Mesendoderm (in vitro differentiated cells): ENCODE results near the gene ADGRD1.

Source experiments
- DNase-seq: peaks from one replicate; pipeline ENCODE4 v3.0.0; 2013
- H2AK5ac ChIP-seq: 2 replicates; pipeline ENCODE4 v1.6.1; 2013; ENCODE audit warnings: low read length, inconsistent platforms
- H2BK120ac ChIP-seq: 2 replicates; pipeline ENCODE4 v1.6.1; 2013; ENCODE audit warnings: low read depth, mild to moderate bottlenecking, low read length, moderate library complexity, mixed read lengths
- H2BK15ac ChIP-seq: replicated peaks from 2 replicates; pipeline ENCODE4 v1.6.1; 2013; ENCODE audit warnings: low read depth, mild to moderate bottlenecking, moderate library complexity
- H2BK5ac ChIP-seq: 2 replicates; pipeline ENCODE4 v1.6.1; 2013; ENCODE audit warnings: low read length, inconsistent platforms
- H3K18ac ChIP-seq: 2 replicates; pipeline ENCODE4 v1.6.1; 2013; ENCODE audit warnings: mild to moderate bottlenecking, low read length, mixed read lengths
- H3K23ac ChIP-seq: one replicate; pipeline ENCODE4 v1.6.1; 2013; ENCODE audit warnings: low read length
- H3K27ac ChIP-seq: 2 replicates; pipeline ENCODE4 v1.5.1; 2013; ENCODE audit warnings: low read depth, mild to moderate bottlenecking, inconsistent platforms, low read length, moderate library complexity
- H3K27me3 ChIP-seq: 2 replicates; pipeline ENCODE4 v1.6.1; 2013; ENCODE audit warnings: low read length, control low read depth, mild to moderate bottlenecking, inconsistent platforms; ENCODE audit not compliant: insufficient read depth, poor library complexity
- H3K36me3 ChIP-seq: 2 replicates; pipeline ENCODE4 v1.6.1; 2013; ENCODE audit warnings: low read length, inconsistent platforms; ENCODE audit not compliant: control insufficient read depth, insufficient read depth
- H3K4ac ChIP-seq: one replicate; pipeline ENCODE4 v1.6.1; 2013; ENCODE audit warnings: low read depth, mild to moderate bottlenecking, low read length, moderate library complexity
- H3K4me1 ChIP-seq: 2 replicates; pipeline ENCODE4 v1.6.1; 2013; ENCODE audit warnings: low read depth, low read length, inconsistent platforms; ENCODE audit not compliant: control insufficient read depth
- H3K4me2 ChIP-seq: 2 replicates; pipeline ENCODE4 v1.6.1; 2013; ENCODE audit warnings: low read length
- H3K4me3 ChIP-seq: 2 replicates; pipeline ENCODE4 v1.5.1; 2013; ENCODE audit warnings: mild to moderate bottlenecking, low read length
- H3K56ac ChIP-seq: one replicate; pipeline ENCODE4 v1.6.1; 2013; ENCODE audit warnings: low read length
- H3K79me1 ChIP-seq: 2 replicates; pipeline ENCODE4 v1.6.1; 2013; ENCODE audit warnings: low read length, inconsistent platforms
- H3K79me2 ChIP-seq: 2 replicates; pipeline ENCODE4 v1.6.1; 2013; ENCODE audit warnings: mild to moderate bottlenecking, low read length; ENCODE audit not compliant: control insufficient read depth, insufficient read depth
- H3K9ac ChIP-seq: 2 replicates; pipeline ENCODE4 v1.6.1; 2013; ENCODE audit warnings: low read length, inconsistent platforms
- H4K5ac ChIP-seq: one replicate; pipeline ENCODE4 v1.6.1; 2013; ENCODE audit warnings: low read length
- H4K8ac ChIP-seq: one replicate; pipeline ENCODE4 v1.6.1; 2013; ENCODE audit warnings: low read depth, mild to moderate bottlenecking, control low read depth, low read length, moderate library complexity
- WGBS: extraction: QIAGEN DNeasy Blood & Tissue Kit; methylation state at CpG from one replicate; pipeline ENCODE4 v1.1.7; 2013; ENCODE audit warnings: low lambda C conversion rate, missing lambda C conversion rate; ENCODE audit not compliant: insufficient coverage; ENCODE audit errors: extremely low coverage; 5-methylcytosine and 5-hydroxymethylcytosine counted together

Gene ADGRD1

GRCh38 chr12:131051155-131051473 is 97.4 kb downstream of the ADGRD1 start:
- Histone ChIP-seq H3K9ac (no peak overlapping the region), H3K79me2 (no peaks in the 10 kb centered on the region), H3K18ac (no peak overlapping the region), H3K23ac (no peak overlapping the region), H3K4me1 (no peaks in the 10 kb centered on the region), H2BK120ac (no peak overlapping the region), H3K4me3 (no peak overlapping the region), H3K27ac (no peak overlapping the region), H3K79me1 (no peaks in the 10 kb centered on the region), H4K8ac (no peak overlapping the region), H3K27me3 (no peaks in the 10 kb centered on the region), H3K4me2 (no peak overlapping the region), H3K36me3 (no peaks in the 10 kb centered on the region), H4K5ac (no peak overlapping the region), H3K56ac (no peak overlapping the region), H3K4ac (no peak overlapping the region), H2BK5ac (no peak overlapping the region), H2AK5ac (no peak overlapping the region), H2BK15ac (no peak overlapping the region)
- WGBS = no CpG with 5 or more reads among the region's 4 CpGs
- no peak for DNase-seq

- Histone ChIP-seq H3K4ac (no peak overlapping the region), H3K18ac (no peak overlapping the region), H2BK5ac (no peak overlapping the region), H3K27me3 (no peaks in the 10 kb centered on the region), H3K4me2 (no peak overlapping the region), H2BK120ac (no peak overlapping the region), H3K56ac (no peak overlapping the region), H4K8ac (no peak overlapping the region), H3K4me3 (no peak overlapping the region), H2BK15ac (no peak overlapping the region), H4K5ac (no peak overlapping the region), H3K4me1 (no peaks in the 10 kb centered on the region), H2AK5ac (no peak overlapping the region), H3K9ac (no peak overlapping the region), H3K27ac (no peak overlapping the region), H3K36me3 (no peaks in the 10 kb centered on the region), H3K79me2 (no peaks in the 10 kb centered on the region), H3K79me1 (no peaks in the 10 kb centered on the region), H3K23ac (no peak overlapping the region)
- DNase-seq = no peak
- WGBS = no CpG with 5 or more reads among the region's 15 CpGs
Observed at GRCh38 chr12:131052063-131052781, 98.5 kb downstream of the ADGRD1 start.

- H3K4me3 ChIP-seq = no peak overlapping the region
- H3K9ac ChIP-seq = no peak overlapping the region
- no peak overlapping the region for H3K56ac ChIP-seq
- H4K5ac ChIP-seq = no peak overlapping the region
- no CpG with 5 or more reads among the region's 5 CpGs for WGBS
- H3K27ac ChIP-seq = no peak overlapping the region
- H3K36me3 ChIP-seq = no peaks in the 10 kb centered on the region
- H3K4me2 ChIP-seq = no peak overlapping the region
- no peak overlapping the region for H2BK5ac ChIP-seq
- H2AK5ac ChIP-seq = no peak overlapping the region
- DNase-seq = no peak
- no peak overlapping the region for H3K4ac ChIP-seq
- H2BK120ac ChIP-seq = no peak overlapping the region
- H3K18ac ChIP-seq = no peak overlapping the region
- H2BK15ac ChIP-seq = no peak overlapping the region
- no peak overlapping the region for H3K23ac ChIP-seq
- no peaks in the 10 kb centered on the region for H3K79me2 ChIP-seq
- H3K79me1 ChIP-seq = no peaks in the 10 kb centered on the region
- no peaks in the 10 kb centered on the region for H3K27me3 ChIP-seq
- no peaks in the 10 kb centered on the region for H3K4me1 ChIP-seq
- no peak overlapping the region for H4K8ac ChIP-seq
Observed at GRCh38 chr12:131052929-131053328, 99.2 kb downstream of the ADGRD1 start.

- H4K5ac ChIP-seq = no peak overlapping the region
- no CpG with 5 or more reads among the region's 6 CpGs for WGBS
- H3K79me2 ChIP-seq = no peaks in the 10 kb centered on the region
- H2BK15ac ChIP-seq = no peak overlapping the region
- H4K8ac ChIP-seq = no peak overlapping the region
- no peak overlapping the region for H3K4me2 ChIP-seq
- no peak overlapping the region for H3K9ac ChIP-seq
- no peak overlapping the region for H2BK5ac ChIP-seq
- H3K4ac ChIP-seq = no peak overlapping the region
- no peak overlapping the region for H2BK120ac ChIP-seq
- H3K23ac ChIP-seq = no peak overlapping the region
- no peak overlapping the region for H3K4me3 ChIP-seq
- no peak overlapping the region for H2AK5ac ChIP-seq
- H3K18ac ChIP-seq = no peak overlapping the region
- H3K4me1 ChIP-seq = no peaks in the 10 kb centered on the region
- no peaks in the 10 kb centered on the region for H3K27me3 ChIP-seq
- no peak overlapping the region for H3K27ac ChIP-seq
- H3K79me1 ChIP-seq = no peaks in the 10 kb centered on the region
- no peak for DNase-seq
- H3K56ac ChIP-seq = no peak overlapping the region
- H3K36me3 ChIP-seq = no peaks in the 10 kb centered on the region
Observed at GRCh38 chr12:131053567-131053966, 99.9 kb downstream of the ADGRD1 start.

- no peak overlapping the region for H3K18ac ChIP-seq
- DNase-seq = no peak
- no peak overlapping the region for H3K4me2 ChIP-seq
- H2BK5ac ChIP-seq = no peak overlapping the region
- WGBS = no CpG with 5 or more reads among the region's 19 CpGs
- no peak overlapping the region for H2BK120ac ChIP-seq
- no peaks in the 10 kb centered on the region for H3K79me1 ChIP-seq
- no peaks in the 10 kb centered on the region for H3K36me3 ChIP-seq
- H2AK5ac ChIP-seq = no peak overlapping the region
- no peaks in the 10 kb centered on the region for H3K27me3 ChIP-seq
- H3K27ac ChIP-seq = no peak overlapping the region
- no peak overlapping the region for H2BK15ac ChIP-seq
- no peaks in the 10 kb centered on the region for H3K79me2 ChIP-seq
- no peak overlapping the region for H4K5ac ChIP-seq
- no peaks in the 10 kb centered on the region for H3K4me1 ChIP-seq
- H4K8ac ChIP-seq = no peak overlapping the region
- no peak overlapping the region for H3K4ac ChIP-seq
- H3K4me3 ChIP-seq = no peak overlapping the region
- no peak overlapping the region for H3K23ac ChIP-seq
- no peak overlapping the region for H3K56ac ChIP-seq
- no peak overlapping the region for H3K9ac ChIP-seq
Observed at GRCh38 chr12:131054345-131055092, 100.8 kb downstream of the ADGRD1 start.
